ENCODE results near the gene SRD5A1. TPM values are rescaled to one million over a fixed set of nuclear protein-coding genes. Genes with fewer than 3 reads are reported as not detected.

SRD5A1 gene
- total RNA-seq, 4 donors from 2014 or later = 3.5 to 11.5 (median 6.9) TPM

GRCh38 chr5:6723816-6724300, 90.6 kb downstream of the SRD5A1 start:
- H3K27me3 ChIP-seq = no peaks in the 10 kb centered on the region
- no peak overlapping the region for H3K27ac ChIP-seq
- H3K36me3 ChIP-seq = peaks cover 0 to 5% (median 0%) of the 10 kb centered on the region in 3 donors
- H3K4me3 ChIP-seq = no peak overlapping the region
- no peak for TF ChIP-seq EP300 (IDR thresholded peaks at IDR 0.05)
- TF ChIP-seq, protein P1, sequence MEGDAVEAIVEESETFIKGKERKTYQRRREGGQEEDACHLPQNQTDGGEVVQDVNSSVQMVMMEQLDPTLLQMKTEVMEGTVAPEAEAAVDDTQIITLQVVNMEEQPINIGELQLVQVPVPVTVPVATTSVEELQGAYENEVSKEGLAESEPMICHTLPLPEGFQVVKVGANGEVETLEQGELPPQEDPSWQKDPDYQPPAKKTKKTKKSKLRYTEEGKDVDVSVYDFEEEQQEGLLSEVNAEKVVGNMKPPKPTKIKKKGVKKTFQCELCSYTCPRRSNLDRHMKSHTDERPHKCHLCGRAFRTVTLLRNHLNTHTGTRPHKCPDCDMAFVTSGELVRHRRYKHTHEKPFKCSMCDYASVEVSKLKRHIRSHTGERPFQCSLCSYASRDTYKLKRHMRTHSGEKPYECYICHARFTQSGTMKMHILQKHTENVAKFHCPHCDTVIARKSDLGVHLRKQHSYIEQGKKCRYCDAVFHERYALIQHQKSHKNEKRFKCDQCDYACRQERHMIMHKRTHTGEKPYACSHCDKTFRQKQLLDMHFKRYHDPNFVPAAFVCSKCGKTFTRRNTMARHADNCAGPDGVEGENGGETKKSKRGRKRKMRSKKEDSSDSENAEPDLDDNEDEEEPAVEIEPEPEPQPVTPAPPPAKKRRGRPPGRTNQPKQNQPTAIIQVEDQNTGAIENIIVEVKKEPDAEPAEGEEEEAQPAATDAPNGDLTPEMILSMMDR (IDR thresholded peaks at IDR 0.05) = no peak
- no peak for TF ChIP-seq POLR2A (IDR thresholded peaks at IDR 0.05)
- 86 to 87% methylated on average over 12 of the region's 12 CpGs for WGBS, 2 donors
- DNase-seq (ENCODE audit: low spot score in 2 of 2) = no peak
- H3K4me1 ChIP-seq = peaks cover 0 to 99% (median 48%) of the 10 kb centered on the region in 4 donors
- no peaks in the 10 kb centered on the region for H3K9me3 ChIP-seq

Other genes with a start within 250 kb of the SRD5A1 start
- gene UBE2QL1, start 184.6 kb upstream of the SRD5A1 start, total RNA-seq = 1 to 10 TPM in 1 of 4 donors, under 1 TPM in 3; 0.22 to 1.0 (median 0.50) TPM
- 10 to 100 TPM; 43.5 to 73.5 (median 58.5) TPM for gene NSUN2, start 396 bp upstream of the SRD5A1 start, total RNA-seq
- 10 to 100 TPM; 22.7 to 34.1 (median 29.2) TPM for gene TENT4A, start 80.0 kb downstream of the SRD5A1 start, total RNA-seq